DMS53 treated with DMSO at 0.1 percent for 48 hours (cell line): ENCODE results near the gene CCDC174.
"Not testable (repeated sequence)": the region's sequence is repeated elsewhere in the genome, so short reads cannot be mapped to it uniquely, and the experiment has no call there.

Source experiments
- DNase-seq: peaks from one replicate; lab custom pipeline; 2025; ENCODE audit not compliant: unreplicated experiment; lab: John Stamatoyannopoulos, UW

Gene CCDC174

DNA sequence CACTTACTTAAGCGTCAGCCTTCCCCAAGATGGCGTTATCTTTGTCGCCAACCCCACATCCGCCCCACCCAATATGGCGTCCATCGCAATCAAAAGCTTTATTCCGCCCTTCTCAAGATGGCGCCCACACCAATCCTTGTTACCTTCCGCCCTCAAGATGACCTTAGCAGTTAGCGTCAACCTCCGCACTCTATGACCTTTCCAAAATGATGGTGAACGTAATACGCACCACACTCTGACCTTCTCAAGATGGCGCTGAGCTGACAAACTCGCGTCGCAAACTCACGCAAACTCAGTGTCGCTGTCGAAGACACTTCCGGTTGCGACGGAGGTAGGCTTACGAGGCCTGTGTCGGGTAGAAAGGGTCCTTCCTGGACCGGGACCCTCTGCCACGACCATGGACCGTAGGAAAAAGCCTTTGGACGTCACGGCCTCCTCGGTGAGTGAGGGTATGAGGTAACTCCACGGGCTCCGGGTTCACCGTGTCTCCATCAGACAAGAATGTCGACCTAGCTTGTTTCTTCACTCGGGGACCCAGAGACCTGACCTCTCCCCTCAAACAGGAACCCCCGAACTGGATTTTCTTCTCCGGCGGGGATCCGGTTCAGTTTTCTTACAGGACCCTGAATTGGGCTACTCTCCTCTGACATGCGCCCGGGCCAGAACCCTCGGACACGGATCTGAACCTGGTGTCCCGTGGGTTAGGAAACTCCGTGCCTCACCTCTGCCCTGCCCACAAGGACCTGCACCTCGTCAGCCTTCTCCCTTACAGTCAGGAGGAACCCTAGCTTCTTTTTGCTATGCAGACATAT, at the start of gene CCDC174:
Gene CCDC174 (plus strand): TSS at position 323 of the 812 bp plus-strand sequence. CDS start 75 bp downstream, at position 398.
- peak; percentile 60 for DNase-seq

DNA sequence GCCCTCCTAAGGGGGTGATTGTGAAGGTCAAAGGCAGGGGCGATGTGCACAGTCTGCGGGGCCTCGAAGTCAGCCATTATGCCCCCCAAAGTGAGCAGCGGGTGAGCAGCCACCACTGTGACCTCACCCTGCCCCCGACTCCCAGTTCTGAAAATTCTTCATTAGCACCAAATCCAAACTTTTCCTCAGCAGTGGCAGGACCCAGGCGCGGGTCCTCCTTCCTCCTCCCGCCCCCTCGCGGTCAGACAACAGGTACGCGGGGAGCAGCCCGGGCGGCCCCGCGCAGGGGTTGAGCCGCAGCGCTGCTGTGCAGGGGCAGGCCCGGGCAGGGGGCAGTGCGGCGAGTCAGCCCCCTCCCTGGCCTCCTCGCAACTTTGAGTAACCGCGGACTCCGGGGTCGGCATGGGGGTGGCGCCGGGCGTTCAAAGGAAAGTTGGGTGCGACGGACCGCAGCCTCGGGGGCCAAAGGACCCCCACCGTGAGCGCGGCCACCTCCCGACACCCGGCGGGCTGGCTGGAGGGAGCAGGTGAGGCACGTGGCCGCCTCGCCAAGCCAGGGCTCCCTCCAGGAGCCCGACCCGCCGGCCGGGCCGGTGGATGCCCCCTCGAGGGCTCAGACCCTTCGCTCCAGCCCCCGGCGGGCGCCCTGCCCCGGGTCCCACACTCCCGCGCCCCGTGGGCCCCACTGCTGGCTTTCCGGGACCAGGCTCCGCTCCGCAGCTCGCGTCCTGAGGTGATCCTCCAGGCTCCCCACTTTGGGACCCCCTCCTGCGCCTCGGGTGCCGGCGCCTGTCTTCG, 49.4 kb upstream of the CCDC174 start:
- no peak for DNase-seq

DNA sequence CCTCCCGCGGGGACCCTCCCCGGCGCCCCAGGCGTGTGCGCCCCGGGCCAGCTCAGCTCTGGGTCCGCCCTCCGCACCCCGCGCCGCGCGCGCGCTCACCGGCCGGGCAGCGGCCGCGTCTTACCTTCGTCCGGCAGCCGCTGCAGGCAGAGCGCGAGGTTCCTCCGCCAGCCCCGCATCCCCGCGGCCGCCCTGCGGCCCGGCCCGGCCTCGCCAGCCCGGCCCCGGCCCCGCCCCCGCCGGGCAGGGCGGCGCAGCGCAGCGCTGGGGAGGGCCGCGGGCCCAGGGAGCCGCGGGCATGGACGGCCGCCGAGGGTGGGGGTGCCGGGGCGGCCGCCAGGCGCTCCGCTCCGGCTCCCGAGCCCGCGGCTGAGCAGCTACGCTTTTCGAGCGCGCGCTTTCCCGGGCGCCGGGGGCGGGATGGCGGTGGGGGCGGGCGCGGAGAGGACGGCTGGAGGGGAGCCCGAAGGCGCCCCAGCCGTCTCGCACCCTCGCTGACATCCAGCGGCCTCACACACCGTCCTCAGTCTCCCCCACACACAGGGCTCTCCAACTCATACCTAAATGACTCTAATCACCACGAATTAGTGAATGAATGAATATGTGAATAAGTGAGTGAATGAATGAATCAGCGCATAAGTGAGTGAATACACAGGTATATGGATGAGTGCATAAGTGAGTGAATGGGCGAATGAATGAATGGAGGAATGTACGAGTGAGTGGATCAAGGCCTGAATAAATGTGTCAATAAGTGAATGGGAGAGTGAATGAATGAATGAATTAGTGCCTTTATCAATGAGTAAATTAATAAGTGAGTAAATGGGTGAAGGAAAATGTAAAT, 48.5 kb upstream of the CCDC174 start:
- DNase-seq, result no peak

DNA sequence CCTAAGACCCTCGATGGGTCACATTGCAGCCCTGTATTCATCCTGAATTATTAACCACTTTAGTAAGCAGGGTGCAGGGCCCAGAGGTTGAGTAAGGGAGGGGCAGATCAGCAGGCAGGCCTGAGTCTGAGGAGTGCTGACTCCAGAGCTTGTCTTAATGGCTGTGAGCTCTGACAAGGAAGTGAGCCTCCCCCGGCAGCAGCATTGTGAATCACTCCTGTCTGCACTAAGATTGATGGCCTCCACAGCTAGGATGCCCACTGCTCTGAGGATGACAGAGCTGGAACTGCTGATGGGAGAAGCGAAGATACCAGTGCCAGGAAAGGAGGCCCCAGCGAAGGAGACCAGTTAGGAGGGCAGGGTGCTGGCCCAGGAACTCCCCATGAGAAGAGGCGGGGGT, 46.5 kb upstream of the CCDC174 start:
- DNase-seq, result no peak

DNA sequence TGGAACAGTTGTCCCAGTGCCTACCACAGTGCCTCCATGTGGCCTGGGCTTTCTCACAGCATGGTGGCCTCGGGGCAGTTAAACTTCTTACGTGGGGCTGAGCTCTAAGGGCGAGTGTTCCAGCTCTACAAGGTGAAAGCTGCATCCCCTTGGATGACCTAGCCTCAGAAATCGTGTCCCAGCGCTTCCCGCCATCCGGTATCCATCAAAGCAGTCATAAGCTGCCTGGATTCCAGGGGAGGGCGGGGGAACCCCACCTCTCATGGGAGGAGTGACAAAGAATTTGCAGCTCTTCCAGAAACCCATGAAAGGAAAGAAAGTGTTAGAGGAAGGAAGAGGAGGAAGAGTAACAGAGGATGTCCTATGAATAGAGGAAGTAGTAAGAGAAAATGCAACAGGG, 45.8 kb upstream of the CCDC174 start:
- no peak for DNase-seq

DNA sequence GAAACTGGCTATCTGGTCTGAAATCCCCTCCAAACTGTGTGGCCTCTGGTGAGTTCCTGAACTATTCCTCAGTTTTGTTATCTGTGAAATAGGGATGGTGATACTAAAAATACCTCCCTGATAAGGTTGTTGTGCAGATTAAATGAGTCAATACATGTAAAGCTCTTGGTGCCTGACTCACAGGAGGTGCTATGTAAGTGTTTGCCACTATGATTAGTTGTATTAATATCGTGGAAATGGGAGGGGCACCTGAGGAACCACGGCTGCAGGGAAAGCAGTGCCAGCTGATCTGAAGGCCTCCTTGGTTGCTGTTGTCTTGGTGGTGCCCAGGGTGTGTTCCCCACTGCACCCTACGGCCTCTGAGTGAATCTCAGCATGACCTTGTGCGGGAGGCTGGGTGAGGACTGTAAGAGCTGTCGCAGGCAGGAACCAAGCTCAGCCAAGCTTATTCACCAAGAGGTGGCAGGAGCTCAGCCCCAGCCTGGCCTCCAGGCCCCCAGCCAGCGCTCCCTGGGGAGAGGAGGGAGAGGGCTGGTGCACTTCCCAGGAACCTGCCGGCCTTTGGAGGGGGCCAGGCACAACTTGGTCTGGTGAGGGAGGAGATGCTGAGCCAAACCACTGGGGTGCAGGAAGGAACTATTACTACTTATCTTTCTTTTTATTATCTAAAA, 44.8 kb upstream of the CCDC174 start:
- DNase-seq, result no peak

DNA sequence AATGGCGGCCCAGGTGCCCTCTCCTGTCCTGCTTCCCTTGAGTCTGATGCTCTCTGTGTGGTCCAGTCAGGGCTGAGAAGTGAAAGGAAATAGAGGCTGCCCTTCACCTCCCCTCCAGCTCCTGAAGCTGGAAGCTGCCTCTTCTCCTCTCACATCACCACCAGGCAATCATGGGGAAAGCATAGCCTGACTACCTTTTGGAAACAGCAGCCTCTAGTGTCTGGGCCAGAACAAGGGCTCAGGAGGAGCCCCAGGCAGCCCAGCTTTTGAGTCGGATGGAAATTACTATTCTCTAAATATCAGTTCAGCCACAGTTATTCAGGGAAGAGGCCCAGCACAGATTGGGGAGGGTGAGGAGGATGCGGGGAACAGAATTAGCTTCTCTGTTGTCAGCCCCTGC, 43.3 kb upstream of the CCDC174 start:
- no peak for DNase-seq

DNA sequence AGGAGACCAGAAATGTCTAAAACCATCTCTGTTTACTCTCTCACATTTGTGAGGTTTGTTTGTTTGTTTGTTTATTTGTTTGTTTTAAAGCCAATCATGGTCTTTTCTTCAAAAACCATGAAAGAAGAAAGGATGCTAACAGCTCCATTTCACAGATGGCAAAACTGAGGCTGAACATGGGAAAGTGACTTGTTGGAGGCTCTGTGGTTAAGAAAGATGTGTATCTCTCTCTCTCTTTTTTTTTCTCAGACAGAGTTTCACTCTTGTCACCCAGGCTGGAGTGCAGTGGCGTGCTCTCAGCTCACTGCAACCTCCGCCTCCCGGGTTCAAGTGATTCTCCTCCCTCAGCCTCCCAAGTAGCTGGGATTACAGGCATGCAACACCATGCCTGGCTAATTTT, 42.5 kb upstream of the CCDC174 start:
- DNase-seq, result not testable (repeated sequence)

DNA sequence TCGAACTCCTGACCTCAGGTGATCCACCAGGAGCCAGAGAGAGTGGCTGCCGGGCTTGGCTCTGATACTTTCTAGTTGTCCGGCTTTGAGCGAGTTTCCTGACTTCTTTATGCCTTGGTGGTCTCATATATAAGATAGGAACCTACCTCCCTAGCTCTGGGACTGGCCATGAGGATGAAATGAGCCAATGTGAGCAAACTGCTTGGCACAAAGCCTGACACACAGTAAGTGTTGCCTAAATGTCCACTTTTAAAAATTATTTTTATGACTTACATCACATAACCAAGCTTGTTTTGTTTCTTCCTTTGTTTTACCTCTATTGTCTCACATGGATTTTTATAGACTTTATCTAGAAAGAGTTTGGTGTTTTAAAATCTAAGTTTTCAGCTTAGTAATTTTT, 42.1 kb upstream of the CCDC174 start:
- DNase-seq, result no peak

DNA sequence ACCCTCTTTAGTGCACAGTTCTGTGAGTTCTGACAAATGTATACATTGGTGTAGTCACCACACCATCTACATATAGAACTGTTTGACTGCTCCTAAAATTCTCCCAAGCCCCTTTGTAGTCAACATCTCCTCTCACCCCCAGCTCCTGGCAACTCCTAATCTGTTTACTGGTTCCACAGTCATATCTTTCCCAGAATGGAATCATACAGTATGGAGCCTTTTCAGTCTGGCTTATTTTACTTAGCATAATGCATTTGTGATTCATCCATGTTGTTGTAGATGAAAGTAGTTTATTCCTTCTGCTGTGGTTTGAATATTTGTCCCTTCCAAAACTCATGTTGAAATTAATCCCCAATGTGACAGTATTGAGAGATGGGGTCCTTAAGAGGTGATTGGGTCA, 41.6 kb upstream of the CCDC174 start:
- no peak for DNase-seq

DNA sequence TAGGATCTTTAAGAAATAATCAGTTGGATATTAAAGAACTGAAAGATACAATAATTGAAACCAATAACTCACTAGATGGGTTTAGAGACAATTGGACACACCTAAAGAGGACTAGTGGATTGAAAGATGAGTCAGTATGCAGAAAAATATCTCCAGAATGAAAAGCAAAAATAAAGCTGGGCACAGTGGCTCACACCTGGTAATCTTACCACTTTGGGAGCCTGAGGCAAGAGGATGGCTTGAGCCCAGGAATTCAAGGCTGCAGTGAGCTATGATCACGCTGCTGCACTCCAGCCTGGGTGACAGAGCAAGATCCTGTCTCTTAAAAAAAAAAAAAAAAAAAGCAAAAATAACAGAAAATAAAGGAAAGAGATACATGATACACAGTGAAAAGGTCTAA, 37.4 kb upstream of the CCDC174 start:
- no peak for DNase-seq

DNA sequence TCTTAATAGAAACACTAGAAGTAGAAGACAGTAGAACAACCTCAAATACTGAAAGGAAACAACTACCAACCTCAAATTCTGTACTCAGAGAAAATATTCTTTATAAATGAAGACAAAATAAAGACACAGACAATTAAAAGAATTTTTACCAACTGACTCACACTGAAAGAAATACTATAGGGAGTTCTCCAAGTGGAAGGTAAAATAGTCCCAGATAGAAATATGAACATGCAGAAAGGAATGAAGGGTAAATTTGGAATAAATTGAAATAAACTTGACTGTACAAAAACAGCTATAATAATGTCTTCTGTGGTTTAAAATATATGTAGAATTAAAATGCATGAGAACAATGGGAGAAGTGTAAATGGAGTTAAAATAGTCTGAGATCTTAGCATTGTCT, 36.7 kb upstream of the CCDC174 start:
- DNase-seq, result no peak

DNA sequence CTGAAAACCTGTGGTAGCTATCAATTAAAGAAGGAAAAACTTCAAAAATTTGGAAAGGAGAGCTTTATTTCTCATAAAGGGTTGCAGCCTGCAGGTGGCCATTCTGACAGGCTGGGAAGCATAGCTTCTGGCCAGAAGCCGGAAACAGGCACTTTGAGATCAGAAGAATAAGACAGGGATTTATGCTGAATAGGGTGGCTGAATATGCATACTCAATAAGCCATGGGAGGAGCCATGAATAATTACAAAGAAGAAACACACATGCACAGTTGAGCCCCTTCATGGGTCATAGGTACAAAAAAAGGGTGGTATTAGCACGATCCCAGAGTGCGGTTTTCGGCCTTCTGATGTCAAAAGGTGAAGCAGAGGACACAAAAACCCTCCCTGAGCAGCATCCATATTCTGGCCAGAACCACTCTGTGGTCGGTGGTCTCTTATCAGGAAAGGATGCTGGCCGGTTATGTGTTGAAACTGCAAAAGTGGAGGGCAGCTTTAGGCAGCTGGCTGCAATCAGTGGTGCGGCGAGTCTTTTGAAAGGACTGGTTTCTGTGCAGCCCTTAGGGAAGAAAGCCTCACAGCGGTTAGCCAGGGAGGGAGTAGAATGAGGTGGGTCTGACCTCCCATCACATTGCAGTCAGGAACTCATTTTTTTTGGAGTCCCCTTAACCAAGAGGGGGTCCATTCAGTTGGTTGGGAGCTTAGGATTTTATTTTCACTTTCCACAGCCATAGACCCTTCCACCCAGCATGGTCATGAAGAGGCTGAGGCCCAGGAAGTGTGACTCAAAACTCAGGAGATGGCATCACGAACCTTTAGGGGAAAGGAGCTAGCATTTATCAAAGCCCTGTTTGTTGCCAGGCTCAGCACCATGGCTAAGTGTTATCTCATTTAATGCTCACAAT, 34.7 kb upstream of the CCDC174 start:
- no peak for DNase-seq

DNA sequence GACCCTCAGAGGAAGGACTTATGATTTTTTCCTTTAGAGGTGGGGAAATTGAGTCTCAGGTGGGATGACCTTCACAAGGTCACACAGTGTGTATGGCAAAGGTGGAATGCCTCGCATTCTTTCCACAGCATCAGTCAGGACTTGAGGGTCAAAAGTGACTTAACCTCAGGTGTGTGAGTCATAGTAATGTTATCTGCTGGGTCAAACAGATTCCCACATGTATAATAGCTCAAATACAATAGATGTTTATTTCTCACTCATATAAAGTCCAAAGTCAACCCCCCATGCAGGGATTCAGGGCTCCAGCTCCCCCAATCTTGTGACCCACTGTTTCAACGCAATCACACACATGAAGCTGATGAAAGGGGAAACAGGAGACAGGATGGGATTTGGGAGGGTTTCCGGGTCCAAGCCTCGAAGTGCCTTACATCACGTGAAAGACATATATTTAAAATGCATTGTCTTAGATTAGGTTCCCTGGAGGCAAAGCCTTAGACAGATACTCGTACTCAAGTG, 34.0 kb upstream of the CCDC174 start:
- DNase-seq, result no peak

DNA sequence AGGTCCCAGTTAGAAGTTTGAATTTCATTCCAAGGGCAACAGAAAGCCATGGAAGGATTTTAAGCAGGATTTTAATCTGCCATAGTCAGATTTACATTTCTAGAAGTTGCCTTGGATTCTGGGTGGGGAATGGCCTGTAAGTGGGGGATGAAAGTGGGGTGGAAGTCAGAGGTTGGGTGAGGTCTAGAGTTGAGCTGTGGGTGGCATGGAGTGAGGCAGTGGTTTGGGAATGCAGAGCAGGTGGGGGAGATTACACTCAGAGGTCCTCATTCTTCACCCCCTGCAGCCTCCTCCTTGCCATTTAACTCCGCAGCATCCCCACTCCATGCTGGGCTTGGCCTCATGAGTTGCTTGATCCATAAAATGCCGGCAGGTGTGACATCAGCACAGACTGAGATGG, 32.0 kb upstream of the CCDC174 start:
- no peak for DNase-seq

DNA sequence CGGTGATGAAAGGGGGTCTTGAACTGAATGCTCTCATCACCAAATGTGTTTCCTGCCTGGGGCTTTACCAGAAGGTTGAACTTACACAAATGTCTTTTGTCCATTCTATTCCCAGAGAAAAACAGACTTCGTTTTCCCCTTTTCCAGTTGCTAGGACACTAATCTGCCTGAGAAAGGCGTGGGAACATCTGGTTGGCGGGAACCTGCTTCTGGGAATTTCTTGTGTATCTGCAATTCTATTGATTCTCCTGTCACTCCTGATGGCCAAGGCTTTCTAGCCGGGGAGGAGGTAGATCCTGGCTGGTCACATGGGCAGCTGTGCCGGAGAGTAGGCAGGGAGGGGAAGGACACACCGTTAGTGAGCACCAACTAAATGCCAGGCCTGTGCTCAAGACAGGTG, 31.1 kb upstream of the CCDC174 start:
- no peak for DNase-seq

DNA sequence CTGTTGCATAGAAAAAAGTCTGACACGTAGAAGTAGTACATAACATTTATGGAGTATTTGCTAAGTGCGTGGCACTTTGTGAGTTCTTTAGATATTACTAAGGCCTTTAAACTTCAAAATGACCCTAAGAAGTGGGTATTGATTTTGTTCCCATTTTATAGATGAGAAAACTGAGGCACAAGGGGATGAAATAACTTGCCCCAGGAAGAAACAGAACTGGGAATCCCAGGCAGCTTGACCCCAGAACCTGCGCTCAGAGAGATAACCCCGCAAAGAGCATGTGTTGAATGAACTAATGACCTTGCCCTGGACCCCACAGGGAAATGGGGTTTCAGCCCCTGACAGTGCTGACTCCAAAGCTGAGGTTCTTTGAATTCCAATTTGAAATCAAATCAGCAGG, 30.5 kb upstream of the CCDC174 start:
- no peak for DNase-seq

DNA sequence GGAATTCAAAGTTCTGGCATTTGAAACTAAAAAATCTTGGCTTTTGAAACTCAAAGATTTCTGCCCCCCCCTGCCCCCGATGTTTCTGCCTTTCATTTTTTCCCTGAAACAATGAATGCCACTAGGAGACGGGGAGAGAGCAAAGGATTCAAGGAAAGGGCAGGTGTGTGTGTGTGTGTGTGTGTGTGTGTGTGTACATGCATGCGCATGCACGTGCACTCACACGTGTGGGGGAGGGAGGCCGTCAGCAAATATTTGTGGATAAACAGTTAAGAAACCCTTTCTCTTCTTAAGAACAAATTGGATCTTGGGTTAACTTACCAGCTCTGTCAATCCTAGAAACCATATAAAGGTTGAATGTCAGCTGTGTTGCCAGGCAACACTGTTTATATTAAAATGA, 29.2 kb upstream of the CCDC174 start:
- no peak for DNase-seq

DNA sequence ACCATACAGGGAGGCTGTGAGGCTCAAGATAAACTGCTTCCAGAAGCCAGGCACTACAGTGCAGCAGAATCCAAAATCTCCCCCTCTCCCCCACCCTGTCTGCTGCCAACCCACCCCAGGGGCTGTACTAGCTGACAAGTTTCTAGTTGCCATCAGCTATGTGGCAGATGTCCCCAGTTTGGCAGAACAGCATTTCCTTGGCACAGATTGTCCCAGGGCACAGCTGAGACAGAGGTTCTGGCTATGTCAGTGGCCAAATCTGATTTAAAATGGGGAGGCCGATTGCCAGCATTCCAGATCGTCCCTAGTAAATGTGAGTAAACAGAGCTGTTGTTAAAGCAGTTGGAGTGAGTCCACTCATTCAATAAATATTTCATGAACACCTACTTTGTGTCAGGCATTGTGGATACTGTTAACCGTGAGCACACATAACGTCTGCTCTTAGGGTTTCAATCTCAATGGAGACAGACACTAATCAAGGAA, 28.0 kb upstream of the CCDC174 start:
- DNase-seq, result no peak

DNA sequence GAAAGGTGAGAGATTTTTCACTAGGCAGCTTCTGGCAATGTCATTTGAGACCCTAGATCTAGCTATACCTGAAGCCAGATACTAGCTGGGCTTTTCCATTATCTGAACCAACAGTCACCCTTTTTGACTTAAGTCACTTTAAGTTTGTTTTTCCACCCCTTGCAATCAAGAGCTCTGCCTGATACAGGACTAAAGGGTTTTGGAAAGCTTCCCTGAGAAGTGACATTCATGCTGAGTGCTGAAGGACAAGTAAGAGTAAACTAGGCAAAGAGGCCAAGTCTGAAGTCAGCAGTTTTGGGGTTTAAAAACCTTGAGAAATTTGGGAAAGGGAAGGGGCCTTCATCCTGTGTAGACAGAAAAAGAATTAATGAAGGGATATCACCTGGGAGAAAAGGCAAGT, 27.1 kb upstream of the CCDC174 start:
- no peak for DNase-seq
